ENCODE measurements around the gene SLC9A9.

DNA sequence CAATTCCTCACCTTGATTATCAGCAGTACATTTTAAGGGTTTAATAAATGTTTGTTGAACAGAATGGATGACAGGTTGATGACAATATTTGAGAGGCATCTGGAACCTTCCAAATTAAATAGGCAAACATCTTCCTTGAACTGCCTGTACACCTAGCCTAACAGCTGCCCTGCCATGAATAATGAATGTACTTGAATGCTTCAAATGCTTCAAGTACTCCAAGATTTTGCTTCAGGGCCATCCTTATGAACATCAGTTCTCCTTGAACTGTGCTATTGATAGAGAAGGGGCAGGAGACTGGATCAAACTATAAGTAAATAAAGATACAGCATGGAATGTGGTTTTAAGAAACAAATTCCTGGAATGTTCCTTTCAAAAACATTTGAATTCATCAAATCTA, 591.9 kb downstream of the SLC9A9 start:
- TF ChIP-seq, protein P1, sequence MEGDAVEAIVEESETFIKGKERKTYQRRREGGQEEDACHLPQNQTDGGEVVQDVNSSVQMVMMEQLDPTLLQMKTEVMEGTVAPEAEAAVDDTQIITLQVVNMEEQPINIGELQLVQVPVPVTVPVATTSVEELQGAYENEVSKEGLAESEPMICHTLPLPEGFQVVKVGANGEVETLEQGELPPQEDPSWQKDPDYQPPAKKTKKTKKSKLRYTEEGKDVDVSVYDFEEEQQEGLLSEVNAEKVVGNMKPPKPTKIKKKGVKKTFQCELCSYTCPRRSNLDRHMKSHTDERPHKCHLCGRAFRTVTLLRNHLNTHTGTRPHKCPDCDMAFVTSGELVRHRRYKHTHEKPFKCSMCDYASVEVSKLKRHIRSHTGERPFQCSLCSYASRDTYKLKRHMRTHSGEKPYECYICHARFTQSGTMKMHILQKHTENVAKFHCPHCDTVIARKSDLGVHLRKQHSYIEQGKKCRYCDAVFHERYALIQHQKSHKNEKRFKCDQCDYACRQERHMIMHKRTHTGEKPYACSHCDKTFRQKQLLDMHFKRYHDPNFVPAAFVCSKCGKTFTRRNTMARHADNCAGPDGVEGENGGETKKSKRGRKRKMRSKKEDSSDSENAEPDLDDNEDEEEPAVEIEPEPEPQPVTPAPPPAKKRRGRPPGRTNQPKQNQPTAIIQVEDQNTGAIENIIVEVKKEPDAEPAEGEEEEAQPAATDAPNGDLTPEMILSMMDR (IDR thresholded peaks at IDR 0.05; ENCODE audit: low read depth, low read length): no peak
- TF ChIP-seq EZH2phosphoT487 (IDR thresholded peaks at IDR 0.05; ENCODE audit: low read depth): no peak
